ENCODE results near the gene ZDHHC19.

GRCh38 chr3:196260784-196261183 is 49.6 kb upstream of the ZDHHC19 start:
- TF ChIP-seq, protein P1, sequence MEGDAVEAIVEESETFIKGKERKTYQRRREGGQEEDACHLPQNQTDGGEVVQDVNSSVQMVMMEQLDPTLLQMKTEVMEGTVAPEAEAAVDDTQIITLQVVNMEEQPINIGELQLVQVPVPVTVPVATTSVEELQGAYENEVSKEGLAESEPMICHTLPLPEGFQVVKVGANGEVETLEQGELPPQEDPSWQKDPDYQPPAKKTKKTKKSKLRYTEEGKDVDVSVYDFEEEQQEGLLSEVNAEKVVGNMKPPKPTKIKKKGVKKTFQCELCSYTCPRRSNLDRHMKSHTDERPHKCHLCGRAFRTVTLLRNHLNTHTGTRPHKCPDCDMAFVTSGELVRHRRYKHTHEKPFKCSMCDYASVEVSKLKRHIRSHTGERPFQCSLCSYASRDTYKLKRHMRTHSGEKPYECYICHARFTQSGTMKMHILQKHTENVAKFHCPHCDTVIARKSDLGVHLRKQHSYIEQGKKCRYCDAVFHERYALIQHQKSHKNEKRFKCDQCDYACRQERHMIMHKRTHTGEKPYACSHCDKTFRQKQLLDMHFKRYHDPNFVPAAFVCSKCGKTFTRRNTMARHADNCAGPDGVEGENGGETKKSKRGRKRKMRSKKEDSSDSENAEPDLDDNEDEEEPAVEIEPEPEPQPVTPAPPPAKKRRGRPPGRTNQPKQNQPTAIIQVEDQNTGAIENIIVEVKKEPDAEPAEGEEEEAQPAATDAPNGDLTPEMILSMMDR (IDR thresholded peaks at IDR 0.05 in 4 of 5, conservative IDR thresholded peaks at IDR 0.05 in 1 of 5) = no peak
- no peak for TF ChIP-seq POLR2A (IDR thresholded peaks at IDR 0.05)
